Measurements from ENCODE around the gene GGCX.

The GGCX gene

GRCh38 chr2:85561280-85562212 is at the start of gene GGCX (continued):
- TF ChIP-seq PRDM10 (tag by site-specific recombination; IDR thresholded peaks at IDR 0.05): 0 out of 2 replicates have a peak, but pooled peaks have one; percentile 28
- no peak for TF ChIP-seq GFI1B (tag by site-specific recombination; IDR thresholded peaks at IDR 0.05)
- TF ChIP-seq PRDM6 (tag by site-specific recombination; IDR thresholded peaks at IDR 0.05): no peak
- TF ChIP-seq KLF17 (tag by site-specific recombination; IDR thresholded peaks at IDR 0.05): no peak
- 0 out of 2 replicates have a peak, but pooled peaks have one; percentile 36 for TF ChIP-seq KLF1 (tag by site-specific recombination; IDR thresholded peaks at IDR 0.05)
- TF ChIP-seq ZNF658 (tag by site-specific recombination; IDR thresholded peaks at IDR 0.05): no peak
- TF ChIP-seq ZNF76 (tag by site-specific recombination; IDR thresholded peaks at IDR 0.05; ENCODE audit: borderline replicate concordance, low read depth): peak; percentile 29; the same call in 1 of the 2 replicates
- peak; percentile 46; the same call in 1 of the 2 replicates for TF ChIP-seq ZBTB10 (tag by site-specific recombination; IDR thresholded peaks at IDR 0.05)
- peak; percentile 54; the same call in 1 of the 2 replicates for TF ChIP-seq ZBTB20 (tag by site-specific recombination; IDR thresholded peaks at IDR 0.05)
- 0 out of 2 replicates have a peak, but pooled peaks have one; percentile 21 for TF ChIP-seq ZNF341 (tag by site-specific recombination; IDR thresholded peaks at IDR 0.05; ENCODE audit: low read depth)
- peak; percentile 82 for TF ChIP-seq ZNF335 (tag by site-specific recombination; conservative IDR thresholded peaks at IDR 0.05)

- H3K27ac ChIP-seq (ENCODE audit: extremely low read depth, low read depth, low read length): no peak overlapping the region
- CTCF ChIA-PET: interaction anchor here (0.7 kb wide), 1 partner anchor 45 kb away, joined by 3 read pairs; no protein-coding TSS in a partner anchor
- POLR2A ChIA-PET: interaction anchor here (0.6 to 4.7 kb wide), 3 partner anchors 9 to 25 kb away, joined by 4 to 43 read pairs (median 16); partner anchors contain the start of genes RNF181 and USP39
- TF ChIP-seq ZBTB48 (tag by site-specific recombination; IDR thresholded peaks at IDR 0.05) (no peak), ZBTB10 (tag by site-specific recombination; IDR thresholded peaks at IDR 0.05) (no peak), AEBP2 (tag by site-specific recombination; IDR thresholded peaks at IDR 0.05; ENCODE audit: borderline replicate concordance) (no peak), ZNF677 (tag by site-specific recombination; IDR thresholded peaks at IDR 0.05) (no peak), PRDM1 (tag by site-specific recombination; IDR thresholded peaks at IDR 0.05) (no peak), ZNF146 (tag by site-specific recombination; IDR thresholded peaks at IDR 0.05) (no peak), ZNF239 (tag by site-specific recombination; IDR thresholded peaks at IDR 0.05) (no peak), ZNF350 (tag by site-specific recombination; IDR thresholded peaks at IDR 0.05) (no peak)
Measured at GRCh38 chr2:85607268-85608215, 46.2 kb upstream of the GGCX start.

More at GRCh38 chr2:85607268-85608215, 46.2 kb upstream of the GGCX start:
- Histone ChIP-seq H3K4me1 (ENCODE audit: control insufficient read depth, insufficient read depth, low read length) (peaks cover 9% of the 10 kb centered on the region), H3K36me3 (ENCODE audit: control insufficient read depth in 2 of 2, insufficient read depth in 1 of 2, low read length in 2 of 2) (peaks cover 8 to 32% of the 10 kb centered on the region in 2 experiments; a peak in 2 of 3 replicates), H3K4me3 (ENCODE audit: low read depth, low read length) (no peak overlapping the region), H3K9me3 (ENCODE audit: control insufficient read depth, insufficient read depth, low read depth, low read length) (no peaks in the 10 kb centered on the region)

All from HEK293 (cell line).